ENCODE measurements around the gene BRMS1. TPM values are rescaled to one million over a fixed set of nuclear protein-coding genes. Genes with fewer than 3 reads are reported as not detected.

Gene BRMS1
- total and polyA plus RNA-seq, 4 donors: 12.0 to 24.0 (median 20.3) TPM

GRCh38 chr11:66302656-66303055 is 42.2 kb downstream of the BRMS1 start:
- Histone ChIP-seq H3K27me3 (ENCODE audit: control insufficient read depth in 4 of 4, insufficient read depth in 4 of 4, low read length in 3 of 4) (no peaks in the 10 kb centered on the region), H3K4me3 (ENCODE audit: low read depth in 1 of 3, low read length in 3 of 3) (no peak overlapping the region), H3K4me1 (ENCODE audit: control insufficient read depth in 4 of 4, insufficient read depth in 4 of 4, low read length in 3 of 4) (no peaks in the 10 kb centered on the region), H3K27ac (ENCODE audit: low read depth in 1 of 2, low read length in 2 of 2) (no peak overlapping the region), H3K9ac (ENCODE audit: low read depth in 1 of 2, low read length in 2 of 2) (no peak overlapping the region), H3K36me3 (ENCODE audit: control insufficient read depth in 4 of 4, insufficient read depth in 3 of 4, low read depth in 1 of 4, low read length in 3 of 4) (no peaks in the 10 kb centered on the region), H3K9me3 (ENCODE audit: control insufficient read depth in 4 of 4, low read length in 3 of 4) (no peaks in the 10 kb centered on the region)
- WGBS: 90% methylated on average over 12 of the region's 12 CpGs
- TF ChIP-seq GABPA (IDR thresholded peaks at IDR 0.05 in 1 of 2, conservative IDR thresholded peaks at IDR 0.05 in 1 of 2): no peak
- no peak for TF ChIP-seq RAD21 (IDR thresholded peaks at IDR 0.05)
- TF ChIP-seq FOXA2 (IDR thresholded peaks at IDR 0.05): no peak
- TF ChIP-seq ZBTB33 (IDR thresholded peaks at IDR 0.05): no peak
- DNase-seq (ENCODE audit: low spot score): no peak

DNA sequence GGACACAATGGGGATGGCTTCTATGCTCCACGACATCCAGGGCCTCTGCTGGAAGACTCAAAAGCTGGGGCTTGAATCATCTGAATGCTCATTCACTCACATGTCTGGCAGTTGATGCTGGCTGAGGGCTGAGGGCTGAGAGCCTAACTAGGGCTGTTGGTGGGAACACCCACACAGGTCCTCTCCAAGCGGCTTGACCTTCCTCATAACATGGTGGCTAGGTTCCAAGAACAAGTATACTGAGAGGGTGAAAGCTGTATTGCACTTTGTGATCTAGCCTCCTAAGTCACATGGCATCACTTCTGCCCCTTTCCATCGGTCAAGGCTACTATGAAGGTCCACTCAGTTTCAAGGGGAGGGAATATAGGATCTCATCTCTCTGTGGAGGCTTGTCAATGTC is 45.7 kb downstream of the BRMS1 start:
- Histone ChIP-seq H3K36me3 (ENCODE audit: control insufficient read depth in 4 of 4, insufficient read depth in 3 of 4, low read depth in 1 of 4, low read length in 3 of 4) (no peaks in the 10 kb centered on the region), H3K9me3 (ENCODE audit: control insufficient read depth in 4 of 4, low read length in 3 of 4) (no peaks in the 10 kb centered on the region), H3K4me3 (ENCODE audit: low read depth in 1 of 3, low read length in 3 of 3) (no peak overlapping the region), H3K27ac (ENCODE audit: low read depth in 1 of 2, low read length in 2 of 2) (no peak overlapping the region), H3K9ac (ENCODE audit: low read depth in 1 of 2, low read length in 2 of 2) (no peak overlapping the region), H3K4me1 (ENCODE audit: control insufficient read depth in 4 of 4, insufficient read depth in 4 of 4, low read length in 3 of 4) (no peaks in the 10 kb centered on the region), H3K27me3 (ENCODE audit: control insufficient read depth in 4 of 4, insufficient read depth in 4 of 4, low read length in 3 of 4) (no peaks in the 10 kb centered on the region)
- no peak for DNase-seq (ENCODE audit: low spot score)
- TF ChIP-seq ZBTB33 (IDR thresholded peaks at IDR 0.05) (no peak), TAF1 (conservative IDR thresholded peaks at IDR 0.05) (no peak), RAD21 (IDR thresholded peaks at IDR 0.05) (no peak), RXRA (IDR thresholded peaks at IDR 0.05) (no peak), SP1 (IDR thresholded peaks at IDR 0.05) (no peak), JUND (IDR thresholded peaks at IDR 0.05) (no peak), GABPA (IDR thresholded peaks at IDR 0.05 in 1 of 2, conservative IDR thresholded peaks at IDR 0.05 in 1 of 2) (no peak), HNF4A (conservative IDR thresholded peaks at IDR 0.05) (no peak), CTCF (IDR thresholded peaks at IDR 0.05; ENCODE audit: low read depth, low read length, missing input control) (no peak), FOXA1 (IDR thresholded peaks at IDR 0.05) (no peak), REST (IDR thresholded peaks at IDR 0.05) (no peak), YY1 (IDR thresholded peaks at IDR 0.05) (no peak), MAX (IDR thresholded peaks at IDR 0.05) (no peak), ATF3 (IDR thresholded peaks at IDR 0.05) (no peak), EGR1 (IDR thresholded peaks at IDR 0.05; ENCODE audit: low read depth in 2 of 2) (no peak), NR2F2 (IDR thresholded peaks at IDR 0.05) (no peak), FOXA2 (IDR thresholded peaks at IDR 0.05) (no peak), HNF4G (IDR thresholded peaks at IDR 0.05) (no peak)
- WGBS: 60% methylated on average over 3 of the region's 3 CpGs
